Kidney epithelial cell (primary cell): Measurements from ENCODE around the gene DCP1B. TPM values are rescaled to one million over a fixed set of nuclear protein-coding genes. Genes with fewer than 3 reads are reported as not detected.

Experiments
- DNase-seq: peaks from one replicate; pipeline ENCODE4 v3.0.0-alpha.2; 2010; ENCODE audit warnings: low read depth
- H3K27me3 ChIP-seq: 2 replicates; pipeline ENCODE4 v1.6.0; 2011; ENCODE audit warnings: low read length; ENCODE audit not compliant: control insufficient read depth, insufficient read depth
- H3K36me3 ChIP-seq: 2 replicates; pipeline ENCODE4 v1.5.1; 2011; ENCODE audit warnings: low read length; ENCODE audit not compliant: control insufficient read depth, insufficient read depth
- H3K4me3 ChIP-seq: 2 replicates; pipeline ENCODE4 v1.5.1; 2011; ENCODE audit warnings: low read depth, mild to moderate bottlenecking, control low read depth, low read length
- CTCF ChIP-seq: IDR thresholded peaks from 2 replicates; pipeline ENCODE4 v1.5.1; 2011; ENCODE audit warnings: mild to moderate bottlenecking, moderate library complexity, low read length, control low read depth, inconsistent platforms; ENCODE audit not compliant: insufficient read depth, poor library complexity, severe bottlenecking
- total RNA-seq: library from RNA; depleted of rRNA; stranded (reverse); fragments of >200 nt; gene quantifications from 2 replicates; pipeline ENCODE4 v1.2.3, GENCODE V29; 2015

The DCP1B gene
- total RNA-seq, 1 donor from 2014 or later, result 22.4 TPM

DNA sequence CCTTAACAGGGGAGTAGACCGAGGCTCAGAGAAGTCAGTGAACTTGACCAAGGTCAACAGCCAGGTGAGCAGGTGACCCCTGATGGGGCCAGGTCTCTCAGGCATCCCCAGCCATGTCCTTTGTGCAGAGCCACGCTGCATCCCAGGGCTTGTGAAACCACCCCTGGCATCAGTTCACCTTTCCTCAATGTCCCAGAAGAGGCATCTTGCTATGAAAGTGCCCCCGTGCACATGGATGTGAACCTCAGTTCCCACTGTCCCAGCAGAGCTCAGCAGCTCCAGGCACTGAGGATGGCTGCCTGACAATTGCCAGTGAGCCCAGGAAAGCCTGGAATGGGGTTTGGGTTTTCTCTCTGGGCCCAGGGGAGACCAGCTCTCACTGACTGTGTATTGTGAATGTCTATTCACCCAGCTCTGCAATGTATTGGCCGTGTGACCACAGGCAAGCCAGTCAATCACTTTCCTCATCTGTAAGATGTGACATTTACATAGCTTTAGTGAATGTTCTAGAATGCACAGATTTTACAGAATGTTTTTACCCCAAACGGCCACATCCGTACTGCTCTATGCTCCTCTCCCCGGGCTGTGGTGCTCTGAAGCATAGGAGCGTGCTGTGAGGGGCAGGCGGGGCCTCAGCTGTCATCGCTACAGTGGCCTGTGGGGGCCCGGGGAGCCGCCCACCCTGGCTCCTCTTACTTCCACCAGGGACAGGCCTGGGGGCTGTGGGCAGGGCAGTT lies 90.7 kb downstream of the DCP1B start:
- no peak overlapping the region for H3K4me3 ChIP-seq
- peaks cover 2% of the 10 kb centered on the region for H3K27me3 ChIP-seq
- no peaks in the 10 kb centered on the region for H3K36me3 ChIP-seq
- no peak for DNase-seq
- TF ChIP-seq CTCF, result no peak

DNA sequence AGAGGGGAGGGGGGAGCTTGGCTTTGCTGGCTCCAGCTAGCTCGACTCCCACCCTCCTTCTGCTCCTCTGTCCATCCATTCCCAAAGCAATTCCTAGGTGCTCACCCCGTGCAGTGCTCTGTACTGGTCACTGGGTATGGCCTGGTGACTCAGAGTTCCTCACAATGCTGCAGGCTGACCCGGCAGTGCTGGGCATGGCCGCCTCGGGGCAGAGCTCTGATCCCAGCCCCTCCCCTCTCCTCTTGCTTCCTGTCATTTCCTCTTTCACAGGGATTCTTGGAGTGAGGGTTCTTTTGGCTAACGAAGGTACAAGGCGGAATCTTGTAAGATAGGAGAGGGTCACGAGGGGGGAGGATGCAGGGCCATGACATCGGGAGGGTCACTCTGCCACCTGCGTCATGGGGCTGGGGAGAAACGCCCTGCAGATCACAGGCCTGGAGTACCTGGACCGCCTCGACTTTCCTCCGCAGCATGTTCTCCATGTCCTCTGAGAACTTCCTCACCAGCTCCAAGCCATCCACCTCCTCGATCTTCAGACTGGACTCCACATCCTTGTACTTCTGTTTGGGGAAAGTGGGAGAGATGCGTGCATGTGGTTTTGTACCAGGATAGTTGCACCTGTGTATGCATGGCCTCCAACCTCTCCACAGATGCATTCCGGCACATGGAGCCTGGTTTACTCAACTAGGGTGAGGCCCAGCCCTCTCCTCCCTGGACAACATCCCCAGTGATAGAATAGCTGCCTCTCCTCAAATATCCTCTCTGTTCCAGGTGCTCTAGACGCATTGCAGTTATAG lies 91.5 kb downstream of the DCP1B start:
- no peak for TF ChIP-seq CTCF
- DNase-seq, result peak; percentile 5
- H3K4me3 ChIP-seq, result no peak overlapping the region
- H3K27me3 ChIP-seq, result peaks cover 7% of the 10 kb centered on the region
- H3K36me3 ChIP-seq, result no peaks in the 10 kb centered on the region

GRCh38 chr12:1911598-1912575 lies 92.4 kb downstream of the DCP1B start:
- no peak for TF ChIP-seq CTCF
- Histone ChIP-seq H3K36me3 (no peaks in the 10 kb centered on the region), H3K27me3 (peaks cover 13% of the 10 kb centered on the region), H3K4me3 (no peak overlapping the region)
- no peak for DNase-seq

DNA sequence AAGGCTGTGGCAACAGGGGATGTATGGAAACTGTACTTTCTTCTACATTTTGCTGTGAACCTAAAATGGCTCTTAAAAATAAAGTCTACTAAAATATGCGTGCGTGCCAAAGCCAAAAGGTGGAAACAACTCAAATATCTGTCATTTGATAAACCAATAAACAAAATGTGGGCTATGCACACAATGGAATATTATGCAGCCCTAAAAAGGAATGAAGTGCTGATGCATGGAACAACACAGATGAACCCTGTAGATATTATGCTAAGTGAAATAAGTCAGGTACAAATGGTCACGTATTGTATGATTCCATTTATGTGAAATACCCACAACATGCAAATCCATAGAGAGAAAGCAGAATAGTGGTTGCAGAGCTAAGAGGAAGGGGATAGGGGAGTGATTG lies 93.8 kb downstream of the DCP1B start:
- no peak overlapping the region for H3K4me3 ChIP-seq
- no peak for DNase-seq
- no peak for TF ChIP-seq CTCF
- H3K36me3 ChIP-seq, result no peaks in the 10 kb centered on the region
- peaks cover 13% of the 10 kb centered on the region for H3K27me3 ChIP-seq

DNA sequence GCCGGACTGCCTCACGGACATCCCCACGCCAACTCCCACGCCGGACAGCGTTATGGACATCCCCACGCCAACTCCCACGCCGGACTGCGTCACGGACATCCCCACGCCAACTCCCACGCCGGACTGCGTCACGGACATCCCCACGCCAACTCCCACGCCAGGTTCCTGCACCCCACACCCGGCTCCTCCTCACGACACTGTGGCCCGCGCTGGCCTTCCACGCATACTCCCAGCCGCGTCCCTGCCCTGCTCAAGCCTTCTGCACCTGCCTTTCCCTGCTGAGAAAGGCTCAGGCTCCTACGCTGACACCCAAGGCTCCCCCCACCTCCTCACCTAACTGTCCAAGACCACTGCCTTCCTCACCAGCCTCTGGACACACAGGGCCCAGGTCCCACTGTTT lies 95.5 kb downstream of the DCP1B start:
- no peak for TF ChIP-seq CTCF
- H3K36me3 ChIP-seq, result no peaks in the 10 kb centered on the region
- H3K27me3 ChIP-seq, result peaks cover 13% of the 10 kb centered on the region
- H3K4me3 ChIP-seq, result no peak overlapping the region
- no peak for DNase-seq
